Measurements from ENCODE around the gene LEMD2. TPM values are rescaled to one million over a fixed set of nuclear protein-coding genes. Genes with fewer than 3 reads are reported as not detected.

Gene LEMD2
- total and polyA plus RNA-seq, 5 donors = 29.5 to 34.6 (median 33.2) TPM

DNA sequence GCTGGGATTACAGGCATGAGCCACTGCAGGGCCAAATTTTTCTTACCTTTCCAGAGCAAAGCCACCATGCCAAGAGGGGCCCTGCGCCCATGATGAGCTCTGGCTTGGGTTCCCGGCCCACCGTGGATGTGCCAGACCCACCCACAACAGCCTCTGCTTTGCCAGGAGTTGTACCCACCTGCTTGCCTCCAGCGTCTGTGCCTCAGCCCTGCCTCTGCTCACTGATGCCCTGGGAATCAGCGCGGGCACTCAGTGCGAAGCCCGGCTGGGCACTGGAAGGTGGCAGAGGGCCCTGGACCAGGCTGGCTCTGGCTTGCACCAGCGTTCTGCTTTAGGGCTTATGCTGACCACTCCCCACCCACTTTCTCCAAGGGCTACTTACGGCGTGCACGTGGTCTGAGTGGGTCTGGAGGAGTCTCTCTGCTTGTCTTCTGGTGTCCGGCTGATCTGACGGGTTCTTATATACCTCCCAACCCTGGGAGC is 14.7 kb upstream of the LEMD2 start, which contains the start of gene MLN:
Gene MLN, minus strand, starts transcription at position 433 of the 483 bp plus-strand sequence. CDS start 2,840 bp downstream, outside the sequence.
- ATAC-seq = no peak
- Histone ChIP-seq H3K4me1 (ENCODE audit: control insufficient read depth, insufficient read depth, low read length) (no peaks in the 10 kb centered on the region), H3K4me3 (ENCODE audit: low read length) (no peak within 1 kb of the TSS), H3K9me3 (ENCODE audit: control insufficient read depth, low read length) (no peaks in the 10 kb centered on the region), H3K27ac (ENCODE audit: low read length) (no peak within 1 kb of the TSS), H3K27me3 (ENCODE audit: control insufficient read depth, insufficient read depth) (no peaks in the 10 kb centered on the region)
- intact Hi-C loops (cut with DNase I) = no loop called here
- WGBS = 85% methylated on average over 14 of the region's 14 CpGs
- no peak for DNase-seq

DNA sequence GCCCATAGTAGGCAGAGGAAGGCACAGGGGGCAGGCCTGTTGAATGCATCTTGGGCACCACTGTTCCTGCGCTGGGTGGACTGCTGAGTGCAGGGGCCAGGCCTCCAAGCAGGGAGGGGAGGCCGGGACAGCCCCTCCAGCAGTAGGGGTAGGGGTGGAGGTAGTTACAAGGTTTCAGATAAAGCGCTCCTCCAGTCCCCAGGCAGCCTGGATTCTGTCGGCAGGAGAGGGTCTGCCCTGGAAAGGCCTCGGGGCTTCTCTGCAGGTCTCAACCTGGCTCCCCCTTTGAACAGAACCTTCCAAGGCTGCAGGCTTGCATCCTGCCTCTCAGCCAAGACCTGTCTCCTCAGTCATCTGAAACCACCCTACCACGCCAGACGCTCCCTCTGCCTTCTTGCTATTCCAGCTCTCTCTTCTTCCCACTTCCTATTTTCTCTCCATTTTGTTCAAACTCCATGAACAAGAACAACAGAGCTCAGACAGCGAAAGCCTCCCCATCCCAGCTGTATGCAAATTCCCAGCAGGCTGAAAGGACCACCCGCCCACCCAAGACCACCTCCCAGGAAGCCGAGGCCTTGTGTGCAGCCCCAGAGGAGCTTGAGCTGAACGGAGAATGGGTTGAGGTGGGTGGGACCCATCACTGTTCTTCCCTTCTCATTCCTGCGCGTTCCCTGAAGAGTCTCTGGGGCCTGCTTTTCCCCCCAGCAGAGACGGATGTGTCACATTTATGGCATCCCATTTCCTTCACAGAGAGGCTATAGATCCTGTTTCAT is 13.4 kb upstream of the LEMD2 start:
- Histone ChIP-seq H3K4me1 (ENCODE audit: control insufficient read depth, insufficient read depth, low read length) (no peaks in the 10 kb centered on the region), H3K27ac (ENCODE audit: low read length) (no peak overlapping the region), H3K27me3 (ENCODE audit: control insufficient read depth, insufficient read depth) (no peaks in the 10 kb centered on the region), H3K4me3 (ENCODE audit: low read length) (no peak overlapping the region), H3K9me3 (ENCODE audit: control insufficient read depth, low read length) (no peaks in the 10 kb centered on the region)
- ATAC-seq = no peak
- DNase-seq = no peak
- 69% methylated on average over 14 of the region's 14 CpGs for WGBS
- intact Hi-C loops (cut with DNase I) = no loop called here

DNA sequence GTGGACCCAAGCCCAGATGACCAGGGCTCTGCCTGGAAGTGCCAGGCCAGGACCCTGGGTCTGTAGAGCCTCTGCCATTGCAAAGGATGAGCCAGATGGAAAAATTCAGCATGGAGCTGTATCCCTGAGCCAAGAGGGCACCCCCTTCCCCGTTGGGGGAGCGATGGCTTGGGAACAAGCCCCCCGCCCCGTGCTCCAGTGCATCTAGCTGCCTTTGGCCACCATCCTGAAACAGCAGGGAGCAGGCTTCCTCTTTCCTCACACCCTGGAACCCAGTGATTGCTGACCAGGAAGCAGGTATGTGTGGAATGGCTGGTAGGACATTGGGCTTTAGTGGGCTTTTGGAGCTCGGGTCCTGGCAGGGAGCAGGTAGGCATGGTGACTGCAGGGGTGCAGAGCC is 12.7 kb upstream of the LEMD2 start:
- intact Hi-C loops (cut with DNase I) = no loop called here
- no peaks in the 10 kb centered on the region for H3K27me3 ChIP-seq (ENCODE audit: control insufficient read depth, insufficient read depth)
- WGBS = 79% methylated on average over 5 of the region's 5 CpGs

DNA sequence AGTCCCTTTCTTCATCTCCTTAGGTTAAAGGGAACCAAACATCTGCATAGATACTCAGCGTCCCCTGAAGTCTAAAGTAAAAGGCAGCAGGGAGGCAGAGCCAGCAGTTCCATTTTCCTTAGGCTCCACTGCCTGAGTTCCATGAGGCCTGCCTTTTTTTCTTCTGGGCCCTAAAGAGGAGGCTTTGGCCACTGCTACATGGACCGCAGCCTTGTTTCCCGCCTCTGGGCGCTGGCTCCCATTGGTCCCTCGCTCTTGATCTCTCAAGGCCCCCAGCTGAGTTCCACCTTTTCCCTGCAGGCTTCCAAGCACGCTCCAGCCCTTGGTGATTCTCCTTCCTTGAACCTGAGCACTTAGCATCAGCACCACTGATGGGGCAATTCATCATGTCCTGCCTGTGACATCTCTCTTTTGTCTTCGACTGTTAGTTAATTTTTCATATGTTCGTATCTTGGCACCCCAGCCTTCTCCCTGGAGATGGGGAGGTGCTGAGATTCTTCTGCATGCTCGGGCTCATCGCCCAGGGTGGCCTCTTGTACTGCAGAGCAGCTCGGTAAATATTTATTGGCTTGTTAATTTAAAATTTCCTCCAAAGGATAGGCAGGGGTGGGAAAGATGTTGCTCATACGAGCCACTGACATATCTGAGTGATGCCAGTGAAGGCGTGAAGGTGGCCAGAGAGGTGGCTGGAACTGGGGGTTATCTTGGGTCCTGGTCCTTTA is 11.5 kb upstream of the LEMD2 start:
- Histone ChIP-seq H3K4me1 (ENCODE audit: control insufficient read depth, insufficient read depth, low read length) (no peaks in the 10 kb centered on the region), H3K9me3 (ENCODE audit: control insufficient read depth, low read length) (no peaks in the 10 kb centered on the region), H3K27ac (ENCODE audit: low read length) (no peak overlapping the region), H3K27me3 (ENCODE audit: control insufficient read depth, insufficient read depth) (no peaks in the 10 kb centered on the region), H3K4me3 (ENCODE audit: low read length) (no peak overlapping the region)
- 77% methylated on average over 13 of the region's 13 CpGs for WGBS
- intact Hi-C loops (cut with DNase I) = no loop called here
- no peak for ATAC-seq
- no peak for DNase-seq

More for the DNA sequence above, 12.7 kb upstream of the LEMD2 start:
- no peaks in the 10 kb centered on the region for H3K4me1 ChIP-seq (ENCODE audit: control insufficient read depth, insufficient read depth, low read length)
- H3K4me3 ChIP-seq (ENCODE audit: low read length) = no peak overlapping the region
- H3K9me3 ChIP-seq (ENCODE audit: control insufficient read depth, low read length) = no peaks in the 10 kb centered on the region
- no peak overlapping the region for H3K27ac ChIP-seq (ENCODE audit: low read length)
- ATAC-seq (no peak), DNase-seq (no peak)

DNA sequence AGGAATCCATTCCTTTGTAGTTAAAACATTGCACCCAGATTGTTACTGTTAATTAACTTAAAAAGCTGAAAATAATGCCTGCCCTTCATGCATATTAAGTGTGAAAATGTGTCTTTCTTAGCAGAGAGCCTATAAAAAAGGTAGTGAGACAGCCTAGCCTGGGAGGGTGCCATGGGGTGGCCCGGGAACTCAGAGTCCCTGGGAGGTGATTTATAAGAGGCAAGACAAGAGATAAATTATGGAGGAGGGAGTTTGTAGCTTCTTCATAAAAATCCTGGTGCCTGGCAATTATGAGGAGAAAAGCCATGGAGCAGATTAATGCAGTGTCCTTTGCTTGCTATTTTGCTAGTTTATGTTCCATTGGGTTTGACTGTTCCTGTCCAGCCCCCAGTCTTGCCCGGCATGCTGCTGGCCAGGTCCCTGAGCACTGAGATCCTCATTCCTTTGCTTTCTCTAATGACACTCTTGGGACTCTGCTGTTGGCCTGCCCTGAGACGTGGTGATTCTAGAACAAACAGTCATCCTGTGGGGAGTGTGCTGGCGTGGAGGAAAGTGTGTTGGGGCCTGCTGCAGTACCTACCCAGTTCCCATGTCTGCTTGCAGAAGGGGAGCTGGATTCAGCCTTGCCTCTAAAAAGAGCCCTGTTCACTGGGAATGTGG is 10.7 kb upstream of the LEMD2 start:
- Histone ChIP-seq H3K4me1 (ENCODE audit: control insufficient read depth, insufficient read depth, low read length) (no peaks in the 10 kb centered on the region), H3K27me3 (ENCODE audit: control insufficient read depth, insufficient read depth) (no peaks in the 10 kb centered on the region), H3K27ac (ENCODE audit: low read length) (no peak overlapping the region), H3K4me3 (ENCODE audit: low read length) (no peak overlapping the region), H3K9me3 (ENCODE audit: control insufficient read depth, low read length) (no peaks in the 10 kb centered on the region)
- ATAC-seq (no peak), DNase-seq (no peak)
- intact Hi-C loops (cut with DNase I) = no loop called here
- 57% methylated on average over 4 of the region's 4 CpGs for WGBS

DNA sequence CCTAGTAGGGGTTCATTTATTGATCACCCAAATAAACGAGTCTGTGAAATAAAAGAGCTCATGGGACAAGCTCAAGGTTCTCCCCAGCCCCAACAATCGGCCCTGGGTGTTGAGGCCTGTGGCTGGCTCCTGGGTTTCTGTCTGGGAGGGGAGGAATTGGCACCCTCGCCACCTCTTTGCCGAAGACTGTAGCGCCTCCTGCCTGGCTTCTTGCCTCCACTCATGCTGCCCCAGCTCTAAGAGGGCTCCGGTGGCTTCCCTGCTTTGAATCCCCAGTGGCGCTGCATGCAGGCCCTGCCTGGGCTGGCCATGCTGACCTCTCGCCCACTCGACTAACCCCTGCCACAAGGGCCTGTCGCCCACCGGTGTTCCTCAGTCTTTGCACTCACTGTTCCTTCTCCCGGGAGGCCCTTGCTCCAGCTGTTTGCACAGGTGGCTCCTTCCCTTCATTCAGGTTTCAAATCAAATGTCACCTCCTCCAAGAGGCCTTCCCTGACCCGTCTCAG is 9.5 kb upstream of the LEMD2 start:
- DNase-seq = no peak
- Histone ChIP-seq H3K9me3 (ENCODE audit: control insufficient read depth, low read length) (no peaks in the 10 kb centered on the region), H3K4me3 (ENCODE audit: low read length) (no peak overlapping the region), H3K27me3 (ENCODE audit: control insufficient read depth, insufficient read depth) (no peaks in the 10 kb centered on the region), H3K4me1 (ENCODE audit: control insufficient read depth, insufficient read depth, low read length) (no peaks in the 10 kb centered on the region), H3K27ac (ENCODE audit: low read length) (no peak overlapping the region)
- no peak for ATAC-seq
- intact Hi-C loops (cut with DNase I) = no loop called here
- WGBS = 79% methylated on average over 13 of the region's 13 CpGs

DNA sequence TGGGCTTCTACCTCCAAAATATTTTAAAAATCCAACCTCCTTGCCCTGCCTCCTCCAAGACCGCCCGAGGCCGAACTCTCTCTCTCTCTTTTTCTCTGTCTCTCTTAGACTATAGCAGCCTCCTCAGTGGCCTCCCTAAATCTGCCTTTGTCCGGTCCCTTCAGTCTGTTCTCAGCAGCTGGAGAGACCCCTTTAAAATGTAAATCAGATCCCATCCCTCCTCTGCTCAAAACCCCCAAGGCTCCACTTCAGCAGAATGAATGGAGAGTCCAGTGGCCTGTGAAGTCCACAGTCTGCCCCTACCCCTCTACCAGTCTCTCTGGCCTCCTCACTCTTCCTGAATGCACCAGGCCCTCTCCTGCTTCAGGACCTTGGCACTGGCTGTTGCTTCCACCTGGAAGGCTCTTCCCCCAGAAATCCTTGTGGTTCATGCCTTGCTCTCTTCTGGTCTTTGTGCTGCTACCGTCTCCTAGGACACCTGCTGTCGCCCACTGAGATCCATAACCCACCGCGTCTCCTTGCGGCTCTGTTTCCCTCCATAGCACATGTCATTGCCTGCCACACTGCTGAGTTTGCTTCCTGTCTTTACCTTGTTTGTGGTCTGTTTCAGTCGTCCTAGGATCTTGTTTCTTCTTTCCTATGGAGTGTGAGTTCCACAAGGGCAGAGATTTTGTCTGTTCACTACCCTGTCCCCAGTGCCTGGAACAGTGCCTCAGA is 8.9 kb upstream of the LEMD2 start:
- Histone ChIP-seq H3K4me1 (ENCODE audit: control insufficient read depth, insufficient read depth, low read length) (no peaks in the 10 kb centered on the region), H3K9me3 (ENCODE audit: control insufficient read depth, low read length) (no peaks in the 10 kb centered on the region), H3K4me3 (ENCODE audit: low read length) (no peak overlapping the region), H3K27ac (ENCODE audit: low read length) (no peak overlapping the region), H3K27me3 (ENCODE audit: control insufficient read depth, insufficient read depth) (no peaks in the 10 kb centered on the region)
- WGBS = 72% methylated on average over 10 of the region's 10 CpGs
- intact Hi-C loops (cut with DNase I) = no loop called here
- DNase-seq = no peak
- no peak for ATAC-seq

DNA sequence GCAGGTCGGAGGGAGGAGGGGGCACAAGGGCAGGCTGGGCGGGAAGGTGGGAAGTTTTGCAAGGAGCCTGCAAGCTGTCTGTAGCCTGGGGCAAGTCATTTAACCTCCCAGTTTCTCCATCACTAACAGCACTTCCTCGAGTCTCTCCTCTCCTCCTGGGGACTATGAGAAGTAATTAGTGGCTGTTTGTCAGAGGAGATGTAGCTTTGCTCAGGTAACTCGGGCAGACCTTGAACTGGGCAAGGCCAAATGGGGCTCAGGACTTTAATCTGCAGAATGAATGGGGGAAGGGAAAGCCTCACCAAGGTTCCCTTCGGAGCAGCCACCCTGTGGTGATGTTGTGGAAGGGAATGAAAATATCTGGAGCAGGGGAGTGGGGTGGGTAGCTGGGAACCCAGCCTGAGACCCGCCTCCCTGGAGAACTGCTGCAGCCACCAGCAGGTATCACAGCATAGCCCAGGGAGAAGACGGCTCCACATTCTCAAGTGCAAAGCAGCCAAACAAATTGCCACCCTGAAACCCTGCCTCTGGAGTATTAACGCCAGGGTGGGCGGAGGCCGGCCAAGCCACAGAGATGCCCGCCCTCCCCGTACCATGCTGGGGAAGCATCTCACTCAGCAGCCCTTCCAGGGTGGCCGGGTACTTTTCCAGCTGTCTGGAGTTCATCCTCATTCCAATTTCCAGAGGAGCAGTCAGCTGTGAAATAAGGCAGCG is 6.1 kb upstream of the LEMD2 start:
- peak in 1 of 3 donors; percentile 21 for DNase-seq
- Histone ChIP-seq H3K27me3 (ENCODE audit: control insufficient read depth, insufficient read depth) (no peaks in the 10 kb centered on the region), H3K9me3 (ENCODE audit: control insufficient read depth, low read length) (no peaks in the 10 kb centered on the region), H3K4me1 (ENCODE audit: control insufficient read depth, insufficient read depth, low read length) (no peaks in the 10 kb centered on the region), H3K4me3 (ENCODE audit: low read length) (no peak overlapping the region), H3K27ac (ENCODE audit: low read length) (no peak overlapping the region)
- no peak for ATAC-seq
- intact Hi-C loops (cut with DNase I) = no loop called here
- 50% methylated on average over 14 of the region's 14 CpGs for WGBS

DNA sequence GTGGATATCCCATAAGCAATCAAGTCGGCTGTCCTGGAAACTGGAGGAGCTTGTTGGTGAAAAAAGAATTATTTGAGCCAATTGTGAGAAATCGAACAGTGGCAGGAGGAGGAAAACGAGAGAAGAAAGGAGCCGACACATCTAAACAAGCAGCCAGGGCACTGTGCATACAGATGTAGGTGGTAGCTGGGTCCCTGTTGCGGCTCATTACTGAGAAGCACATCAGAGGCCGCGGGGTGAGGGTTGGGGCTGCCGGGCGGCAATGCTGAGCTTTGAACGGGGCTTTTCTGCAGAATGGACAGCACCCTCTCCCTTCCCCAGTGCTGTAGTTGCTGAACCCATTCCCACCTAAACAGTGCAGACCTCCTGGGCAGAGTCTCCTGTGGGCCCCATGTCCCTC is 4.1 kb upstream of the LEMD2 start:
- no peak overlapping the region for H3K27ac ChIP-seq (ENCODE audit: low read length)
- no peak overlapping the region for H3K4me3 ChIP-seq (ENCODE audit: low read length)
- no peaks in the 10 kb centered on the region for H3K9me3 ChIP-seq (ENCODE audit: control insufficient read depth, low read length)
- intact Hi-C loops (cut with DNase I) = no loop called here
- ATAC-seq (no peak), DNase-seq (no peak)
- H3K4me1 ChIP-seq (ENCODE audit: control insufficient read depth, insufficient read depth, low read length) = no peaks in the 10 kb centered on the region
- 60% methylated on average over 10 of the region's 10 CpGs for WGBS
- H3K27me3 ChIP-seq (ENCODE audit: control insufficient read depth, insufficient read depth) = no peaks in the 10 kb centered on the region

DNA sequence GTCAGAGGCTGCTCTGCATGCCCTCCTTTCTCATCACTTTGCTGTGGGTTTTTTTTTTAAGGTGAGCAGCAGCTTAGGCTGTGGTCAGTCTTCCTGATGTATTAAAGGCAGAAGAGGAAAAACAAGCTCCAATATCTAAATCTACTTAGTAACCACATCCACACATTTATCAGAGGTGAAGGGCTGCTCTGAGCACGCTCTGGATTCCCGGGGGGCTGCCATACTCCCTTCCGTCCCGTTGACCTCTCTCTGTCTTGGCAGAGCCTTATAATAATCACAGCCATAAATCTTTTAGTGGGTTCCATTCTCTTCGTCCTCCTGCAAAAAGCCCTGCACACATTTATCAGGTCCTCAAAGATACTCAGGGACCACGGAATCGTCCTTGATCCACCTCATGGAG is 2.7 kb upstream of the LEMD2 start:
- Histone ChIP-seq H3K27ac (ENCODE audit: low read length) (no peak overlapping the region), H3K27me3 (ENCODE audit: control insufficient read depth, insufficient read depth) (no peaks in the 10 kb centered on the region), H3K9me3 (ENCODE audit: control insufficient read depth, low read length) (no peaks in the 10 kb centered on the region), H3K4me1 (ENCODE audit: control insufficient read depth, insufficient read depth, low read length) (no peaks in the 10 kb centered on the region), H3K4me3 (ENCODE audit: low read length) (no peak overlapping the region)
- 66% methylated on average over 7 of the region's 7 CpGs for WGBS
- ATAC-seq = no peak
- intact Hi-C loops (cut with DNase I) = no loop called here
- DNase-seq = peak in 1 of 3 donors; percentile 14
